ENCODE data around the gene TRMT11. TPM values are rescaled to one million over a fixed set of nuclear protein-coding genes. Genes with fewer than 3 reads are reported as not detected.

The TRMT11 gene
- total and polyA plus RNA-seq, 2 of the 13 experiments (the other 11 are each of a cell fraction or from before 2014, with no cell fraction given): 42.2 to 81.9 TPM

DNA sequence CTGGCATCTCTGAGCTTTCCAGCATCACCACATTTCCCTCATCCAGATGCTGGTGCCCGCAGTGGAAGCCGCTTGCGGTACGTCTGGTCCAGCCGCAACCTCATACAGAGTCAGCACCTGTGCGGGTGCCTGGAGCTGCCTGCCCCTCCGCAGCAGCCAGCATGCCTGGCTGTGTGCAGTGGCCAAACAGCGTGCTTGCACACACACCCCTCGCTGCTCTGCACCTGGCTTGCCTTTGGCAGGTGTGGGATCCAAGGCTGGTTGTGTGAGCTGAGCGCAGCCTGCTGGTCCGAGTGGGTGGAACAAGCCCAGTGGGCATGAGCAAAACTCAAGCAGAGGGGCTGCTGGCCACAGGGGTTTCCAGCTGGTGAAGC lies 32.9 kb upstream of the TRMT11 start (continued):
- TF ChIP-seq, protein P1, sequence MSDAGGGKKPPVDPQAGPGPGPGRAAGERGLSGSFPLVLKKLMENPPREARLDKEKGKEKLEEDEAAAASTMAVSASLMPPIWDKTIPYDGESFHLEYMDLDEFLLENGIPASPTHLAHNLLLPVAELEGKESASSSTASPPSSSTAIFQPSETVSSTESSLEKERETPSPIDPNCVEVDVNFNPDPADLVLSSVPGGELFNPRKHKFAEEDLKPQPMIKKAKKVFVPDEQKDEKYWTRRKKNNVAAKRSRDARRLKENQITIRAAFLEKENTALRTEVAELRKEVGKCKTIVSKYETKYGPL (CRISPR knock-in tag; IDR thresholded peaks at IDR 0.05): no peak
- TF ChIP-seq ATM (IDR thresholded peaks at IDR 0.05; ENCODE audit: borderline replicate concordance): no peak
- no peak for TF ChIP-seq SAFB2 (CRISPR knock-in tag; IDR thresholded peaks at IDR 0.05; ENCODE audit: borderline replicate concordance, low read depth)
- TF ChIP-seq, protein P2, sequence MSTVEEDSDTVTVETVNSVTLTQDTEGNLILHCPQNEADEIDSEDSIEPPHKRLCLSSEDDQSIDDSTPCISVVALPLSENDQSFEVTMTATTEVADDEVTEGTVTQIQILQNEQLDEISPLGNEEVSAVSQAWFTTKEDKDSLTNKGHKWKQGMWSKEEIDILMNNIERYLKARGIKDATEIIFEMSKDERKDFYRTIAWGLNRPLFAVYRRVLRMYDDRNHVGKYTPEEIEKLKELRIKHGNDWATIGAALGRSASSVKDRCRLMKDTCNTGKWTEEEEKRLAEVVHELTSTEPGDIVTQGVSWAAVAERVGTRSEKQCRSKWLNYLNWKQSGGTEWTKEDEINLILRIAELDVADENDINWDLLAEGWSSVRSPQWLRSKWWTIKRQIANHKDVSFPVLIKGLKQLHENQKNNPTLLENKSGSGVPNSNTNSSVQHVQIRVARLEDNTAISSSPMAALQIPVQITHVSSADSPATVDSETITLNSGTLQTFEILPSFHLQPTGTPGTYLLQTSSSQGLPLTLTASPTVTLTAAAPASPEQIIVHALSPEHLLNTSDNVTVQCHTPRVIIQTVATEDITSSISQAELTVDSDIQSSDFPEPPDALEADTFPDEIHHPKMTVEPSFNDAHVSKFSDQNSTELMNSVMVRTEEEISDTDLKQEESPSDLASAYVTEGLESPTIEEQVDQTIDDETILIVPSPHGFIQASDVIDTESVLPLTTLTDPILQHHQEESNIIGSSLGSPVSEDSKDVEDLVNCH (CRISPR knock-in tag; IDR thresholded peaks at IDR 0.05): no peak
- no peak for TF ChIP-seq CBX5 (CRISPR knock-in tag; IDR thresholded peaks at IDR 0.05; ENCODE audit: borderline replicate concordance)
- no peak for TF ChIP-seq POLR2AphosphoS2 (IDR thresholded peaks at IDR 0.05; ENCODE audit: low read depth, low read length)
- TF ChIP-seq ZFP62 (CRISPR knock-in tag; IDR thresholded peaks at IDR 0.05): no peak
- no peak for TF ChIP-seq CCAR2 (optimal IDR thresholded peaks at IDR 0.05; ENCODE audit: low read depth, low read length)
- TF ChIP-seq ARNT (IDR thresholded peaks at IDR 0.05): no peak
- no peak for TF ChIP-seq MAF1 (CRISPR knock-in tag; IDR thresholded peaks at IDR 0.05; ENCODE audit: borderline replicate concordance)
- no peak for TF ChIP-seq RBM22 (optimal IDR thresholded peaks at IDR 0.05; ENCODE audit: low read length)
- TF ChIP-seq JARID2 (CRISPR knock-in tag; IDR thresholded peaks at IDR 0.05; ENCODE audit: insufficient replicate concordance): no peak
- TF ChIP-seq, protein P3, sequence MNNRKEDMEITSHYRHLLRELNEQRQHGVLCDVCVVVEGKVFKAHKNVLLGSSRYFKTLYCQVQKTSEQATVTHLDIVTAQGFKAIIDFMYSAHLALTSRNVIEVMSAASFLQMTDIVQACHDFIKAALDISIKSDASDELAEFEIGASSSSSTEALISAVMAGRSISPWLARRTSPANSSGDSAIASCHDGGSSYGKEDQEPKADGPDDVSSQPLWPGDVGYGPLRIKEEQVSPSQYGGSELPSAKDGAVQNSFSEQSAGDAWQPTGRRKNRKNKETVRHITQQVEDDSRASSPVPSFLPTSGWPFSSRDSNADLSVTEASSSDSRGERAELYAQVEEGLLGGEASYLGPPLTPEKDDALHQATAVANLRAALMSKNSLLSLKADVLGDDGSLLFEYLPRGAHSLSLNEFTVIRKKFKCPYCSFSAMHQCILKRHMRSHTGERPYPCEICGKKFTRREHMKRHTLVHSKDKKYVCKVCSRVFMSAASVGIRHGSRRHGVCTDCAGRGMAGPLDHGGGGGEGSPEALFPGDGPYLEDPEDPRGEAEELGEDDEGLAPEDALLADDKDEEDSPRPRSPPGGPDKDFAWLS (CRISPR knock-in tag; IDR thresholded peaks at IDR 0.05; ENCODE audit: borderline replicate concordance): no peak
- no peak for TF ChIP-seq ZNF354B (CRISPR knock-in tag; IDR thresholded peaks at IDR 0.05)
- TF ChIP-seq ZSCAN21 (CRISPR knock-in tag; IDR thresholded peaks at IDR 0.05; ENCODE audit: borderline replicate concordance): peak; percentile 71; the same call in 1 of the 2 replicates
- TF ChIP-seq ISL2 (CRISPR knock-in tag; IDR thresholded peaks at IDR 0.05): no peak
- TF ChIP-seq CREM (IDR thresholded peaks at IDR 0.05): no peak
- TF ChIP-seq CREM (CRISPR knock-in tag; IDR thresholded peaks at IDR 0.05): no peak
- TF ChIP-seq ZNF432 (CRISPR knock-in tag; IDR thresholded peaks at IDR 0.05; ENCODE audit: borderline replicate concordance): no peak
- TF ChIP-seq ZNF17 (CRISPR knock-in tag; IDR thresholded peaks at IDR 0.05): no peak
- TF ChIP-seq ZNF782 (CRISPR knock-in tag; IDR thresholded peaks at IDR 0.05; ENCODE audit: borderline replicate concordance): no peak

Data from HepG2 (cell line).